K562 (cell line): ENCODE results near the gene ARID3A. TPM values are rescaled to one million over a fixed set of nuclear protein-coding genes. Genes with fewer than 3 reads are reported as not detected.

Source experiments
- CBFA2T2 ChIP-seq: fragments of 450-650 bp; conservative IDR thresholded peaks from 2 replicates; pipeline ENCODE4 v1.6.1; 2017; ENCODE audit warnings: mild to moderate bottlenecking
- POLR2A ChIP-seq: fragments of 450-650 bp; conservative IDR thresholded peaks from 2 replicates; pipeline ENCODE4 v1.6.1; 2016
- SMARCB1 ChIP-seq: IDR thresholded peaks from 2 replicates; pipeline ENCODE4 v1.6.1; 2011; ENCODE audit warnings: improper control_type of control experiment, low read depth; ENCODE audit not compliant: insufficient read length
- STAT5B ChIP-seq: fragments of 250-450 bp; sonication (Bioruptor Pico); IDR thresholded peaks from 2 replicates; pipeline ENCODE4 v1.8.0; 2021; ENCODE audit warnings: mild to moderate bottlenecking, inconsistent platforms
- SUPT5H ChIP-seq: fragments of 450-650 bp; IDR thresholded peaks from 2 replicates; pipeline ENCODE4 v1.6.1; 2016
- TCF7L2 ChIP-seq: fragments of 150-350 bp; IDR thresholded peaks from 2 replicates; pipeline ENCODE4 v1.6.1; 2016; ENCODE audit warnings: low read depth, mild to moderate bottlenecking, low read length, moderate library complexity
- ZNF586 ChIP-seq: fragments of 450-650 bp; formaldehyde crosslinking; conservative IDR thresholded peaks from 2 replicates; pipeline ENCODE4 v1.4.0; 2020; ENCODE audit warnings: mild to moderate bottlenecking, moderate library complexity
- polyA plus RNA-seq, 8 experiments: library from polyadenylated mRNA; depleted of rRNA in 4 of 8; stranded (reverse) in 5 of 8; unstranded in 3 of 8; fragments of >200 nt; fragmentation: Nextera tagmentation in 2 of 8; fragmentation: Illumina TruSeq in 1 of 8; extraction: Ambion mirVana in 2 of 8; extraction: Trizol in 1 of 8; gene quantifications; 2 replicates each; pipeline versions ENCODE4 v1.2.1 to v1.2.3, GENCODE V29; 2011 to 2014; ENCODE audit warnings: inconsistent platforms in 1 of 8, missing spikeins in 1 of 8
- total RNA-seq, 7 experiments: library from RNA; depleted of rRNA in 6 of 7; stranded (reverse); fragments of >200 nt in 6 of 7; fragmentation: Illumina TruSeq in 2 of 7; extraction: Trizol in 2 of 7; gene quantifications; 2 replicates each; pipeline versions ENCODE4 v1.2.1 to v1.2.3, GENCODE V29; 2011 to 2021; ENCODE audit warnings: low replicate concordance in 1 of 7
- TF ChIP-seq, protein P1 (sequence below), 2 experiments: fragments of 450-650 bp; conservative IDR thresholded peaks; 2 replicates each; pipeline ENCODE4 v1.6.1; 2017; ENCODE audit warnings: mild to moderate bottlenecking in 2 of 2, moderate library complexity in 2 of 2
- TF ChIP-seq, protein P2 (sequence below), 2 experiments: fragments of 200-800 bp in 1 of 2; sonication (Bioruptor generic) in 1 of 2; sonication (generic) in 1 of 2; formaldehyde crosslinking in 1 of 2; IDR thresholded peaks in 1 of 2; conservative IDR thresholded peaks in 1 of 2; 2 replicates each; pipeline versions ENCODE4 v1.5.0 to v1.6.1; 2016 to 2020; ENCODE audit warnings: missing compliant biosample characterization in 1 of 2, missing genetic modification characterization in 1 of 2, missing genetic modification reagents in 1 of 2
- TF ChIP-seq, protein P3 (sequence below): IDR thresholded peaks from 3 replicates; pipeline ENCODE4 v1.6.1; 2011; ENCODE audit warnings: borderline replicate concordance, mild to moderate bottlenecking, moderate library complexity; ENCODE audit not compliant: insufficient read length; ENCODE audit errors: extremely low read depth
- TF ChIP-seq, protein P4 (sequence below): fragments of 450-650 bp; IDR thresholded peaks from 2 replicates; pipeline ENCODE4 v1.6.1; 2014; ENCODE audit warnings: low read depth, mild to moderate bottlenecking, moderate library complexity, borderline replicate concordance
- TF ChIP-seq, protein P5 (sequence below): IDR thresholded peaks from 2 replicates; pipeline ENCODE4 v1.6.1; 2011; ENCODE audit warnings: borderline replicate concordance, low read depth, mild to moderate bottlenecking, moderate library complexity, low read length; ENCODE audit not compliant: insufficient read depth, poor library complexity, severe bottlenecking
- TF ChIP-seq, protein P6 (sequence below): fragments of 250-450 bp; sonication (Bioruptor Pico); IDR thresholded peaks from 2 replicates; pipeline ENCODE4 v1.8.0; 2022; ENCODE audit warnings: inconsistent platforms

The ARID3A gene
- total and polyA plus RNA-seq, 9 of the 15 experiments (the other 6 are each of a cell fraction or from before 2014, with no cell fraction given) = 1.4 to 118 (median 31.2) TPM

DNA sequence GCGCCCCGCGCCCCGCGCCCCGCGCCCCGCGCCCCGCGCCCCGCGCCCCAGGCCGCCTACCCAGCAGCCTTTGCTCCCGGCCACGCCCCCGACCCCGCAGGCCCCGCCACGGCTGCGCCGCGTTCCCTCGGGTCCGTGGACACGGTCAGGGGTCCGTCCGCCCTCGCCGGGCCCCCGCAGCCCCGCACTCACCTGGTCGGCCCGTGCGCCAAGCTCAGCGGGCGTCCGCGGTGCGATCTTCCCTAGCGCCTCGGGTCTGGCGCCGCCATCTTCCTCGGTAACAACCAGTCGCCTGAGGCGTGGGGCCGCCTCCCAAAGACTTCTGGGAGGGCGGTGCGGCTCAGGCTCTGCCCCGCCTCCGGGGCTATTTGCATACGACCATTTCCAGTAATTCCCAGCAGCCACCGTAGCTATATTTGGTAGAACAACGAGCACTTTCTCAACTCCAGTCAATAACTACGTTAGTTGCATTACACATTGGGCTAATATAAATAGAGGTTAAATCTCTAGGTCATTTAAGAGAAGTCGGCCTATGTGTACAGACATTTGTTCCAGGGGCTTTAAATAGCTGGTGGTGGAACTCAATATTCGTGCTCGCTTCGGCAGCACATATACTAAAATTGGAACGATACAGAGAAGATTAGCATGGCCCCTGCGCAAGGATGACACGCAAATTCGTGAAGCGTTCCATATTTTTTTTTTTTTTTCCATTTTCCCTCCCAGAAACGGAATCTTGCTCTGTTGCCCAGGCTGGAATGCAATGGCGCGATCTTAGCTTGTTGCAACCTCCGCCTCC, 32.7 kb upstream of the ARID3A start, which contains the start of the genes MED16 and RNU6-9 (continued):
- TF ChIP-seq, protein P1, sequence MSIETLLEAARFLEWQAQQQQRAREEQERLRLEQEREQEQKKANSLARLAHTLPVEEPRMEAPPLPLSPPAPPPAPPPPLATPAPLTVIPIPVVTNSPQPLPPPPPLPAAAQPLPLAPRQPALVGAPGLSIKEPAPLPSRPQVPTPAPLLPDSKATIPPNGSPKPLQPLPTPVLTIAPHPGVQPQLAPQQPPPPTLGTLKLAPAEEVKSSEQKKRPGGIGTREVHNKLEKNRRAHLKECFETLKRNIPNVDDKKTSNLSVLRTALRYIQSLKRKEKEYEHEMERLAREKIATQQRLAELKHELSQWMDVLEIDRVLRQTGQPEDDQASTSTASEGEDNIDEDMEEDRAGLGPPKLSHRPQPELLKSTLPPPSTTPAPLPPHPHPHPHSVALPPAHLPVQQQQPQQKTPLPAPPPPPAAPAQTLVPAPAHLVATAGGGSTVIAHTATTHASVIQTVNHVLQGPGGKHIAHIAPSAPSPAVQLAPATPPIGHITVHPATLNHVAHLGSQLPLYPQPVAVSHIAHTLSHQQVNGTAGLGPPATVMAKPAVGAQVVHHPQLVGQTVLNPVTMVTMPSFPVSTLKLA (conservative IDR thresholded peaks at IDR 0.05) = peak in 1 of 2 experiments; percentile 71; a peak in 2 of 4 replicates
- TF ChIP-seq POLR2A (peak; percentile 80), SMARCB1 (no peak), ZNF586 (CRISPR knock-in tag) (no peak), CBFA2T2 (no peak), STAT5B (CRISPR knock-in tag) (no peak), TCF7L2 (no peak), SUPT5H (peak; percentile 73)
- TF ChIP-seq, protein P2, sequence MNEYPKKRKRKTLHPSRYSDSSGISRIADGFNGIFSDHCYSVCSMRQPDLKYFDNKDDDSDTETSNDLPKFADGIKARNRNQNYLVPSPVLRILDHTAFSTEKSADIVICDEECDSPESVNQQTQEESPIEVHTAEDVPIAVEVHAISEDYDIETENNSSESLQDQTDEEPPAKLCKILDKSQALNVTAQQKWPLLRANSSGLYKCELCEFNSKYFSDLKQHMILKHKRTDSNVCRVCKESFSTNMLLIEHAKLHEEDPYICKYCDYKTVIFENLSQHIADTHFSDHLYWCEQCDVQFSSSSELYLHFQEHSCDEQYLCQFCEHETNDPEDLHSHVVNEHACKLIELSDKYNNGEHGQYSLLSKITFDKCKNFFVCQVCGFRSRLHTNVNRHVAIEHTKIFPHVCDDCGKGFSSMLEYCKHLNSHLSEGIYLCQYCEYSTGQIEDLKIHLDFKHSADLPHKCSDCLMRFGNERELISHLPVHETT (CRISPR knock-in tag; conservative IDR thresholded peaks at IDR 0.05 in 1 of 2, IDR thresholded peaks at IDR 0.05 in 1 of 2) = no peak; a peak in 1 of 4 replicates
- TF ChIP-seq, protein P3, sequence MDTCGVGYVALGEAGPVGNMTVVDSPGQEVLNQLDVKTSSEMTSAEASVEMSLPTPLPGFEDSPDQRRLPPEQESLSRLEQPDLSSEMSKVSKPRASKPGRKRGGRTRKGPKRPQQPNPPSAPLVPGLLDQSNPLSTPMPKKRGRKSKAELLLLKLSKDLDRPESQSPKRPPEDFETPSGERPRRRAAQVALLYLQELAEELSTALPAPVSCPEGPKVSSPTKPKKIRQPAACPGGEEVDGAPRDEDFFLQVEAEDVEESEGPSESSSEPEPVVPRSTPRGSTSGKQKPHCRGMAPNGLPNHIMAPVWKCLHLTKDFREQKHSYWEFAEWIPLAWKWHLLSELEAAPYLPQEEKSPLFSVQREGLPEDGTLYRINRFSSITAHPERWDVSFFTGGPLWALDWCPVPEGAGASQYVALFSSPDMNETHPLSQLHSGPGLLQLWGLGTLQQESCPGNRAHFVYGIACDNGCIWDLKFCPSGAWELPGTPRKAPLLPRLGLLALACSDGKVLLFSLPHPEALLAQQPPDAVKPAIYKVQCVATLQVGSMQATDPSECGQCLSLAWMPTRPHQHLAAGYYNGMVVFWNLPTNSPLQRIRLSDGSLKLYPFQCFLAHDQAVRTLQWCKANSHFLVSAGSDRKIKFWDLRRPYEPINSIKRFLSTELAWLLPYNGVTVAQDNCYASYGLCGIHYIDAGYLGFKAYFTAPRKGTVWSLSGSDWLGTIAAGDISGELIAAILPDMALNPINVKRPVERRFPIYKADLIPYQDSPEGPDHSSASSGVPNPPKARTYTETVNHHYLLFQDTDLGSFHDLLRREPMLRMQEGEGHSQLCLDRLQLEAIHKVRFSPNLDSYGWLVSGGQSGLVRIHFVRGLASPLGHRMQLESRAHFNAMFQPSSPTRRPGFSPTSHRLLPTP = no peak
- TF ChIP-seq, protein P4, sequence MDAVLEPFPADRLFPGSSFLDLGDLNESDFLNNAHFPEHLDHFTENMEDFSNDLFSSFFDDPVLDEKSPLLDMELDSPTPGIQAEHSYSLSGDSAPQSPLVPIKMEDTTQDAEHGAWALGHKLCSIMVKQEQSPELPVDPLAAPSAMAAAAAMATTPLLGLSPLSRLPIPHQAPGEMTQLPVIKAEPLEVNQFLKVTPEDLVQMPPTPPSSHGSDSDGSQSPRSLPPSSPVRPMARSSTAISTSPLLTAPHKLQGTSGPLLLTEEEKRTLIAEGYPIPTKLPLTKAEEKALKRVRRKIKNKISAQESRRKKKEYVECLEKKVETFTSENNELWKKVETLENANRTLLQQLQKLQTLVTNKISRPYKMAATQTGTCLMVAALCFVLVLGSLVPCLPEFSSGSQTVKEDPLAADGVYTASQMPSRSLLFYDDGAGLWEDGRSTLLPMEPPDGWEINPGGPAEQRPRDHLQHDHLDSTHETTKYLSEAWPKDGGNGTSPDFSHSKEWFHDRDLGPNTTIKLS = peak; percentile 54; the same call in 1 of the 2 replicates
- TF ChIP-seq, protein P5, sequence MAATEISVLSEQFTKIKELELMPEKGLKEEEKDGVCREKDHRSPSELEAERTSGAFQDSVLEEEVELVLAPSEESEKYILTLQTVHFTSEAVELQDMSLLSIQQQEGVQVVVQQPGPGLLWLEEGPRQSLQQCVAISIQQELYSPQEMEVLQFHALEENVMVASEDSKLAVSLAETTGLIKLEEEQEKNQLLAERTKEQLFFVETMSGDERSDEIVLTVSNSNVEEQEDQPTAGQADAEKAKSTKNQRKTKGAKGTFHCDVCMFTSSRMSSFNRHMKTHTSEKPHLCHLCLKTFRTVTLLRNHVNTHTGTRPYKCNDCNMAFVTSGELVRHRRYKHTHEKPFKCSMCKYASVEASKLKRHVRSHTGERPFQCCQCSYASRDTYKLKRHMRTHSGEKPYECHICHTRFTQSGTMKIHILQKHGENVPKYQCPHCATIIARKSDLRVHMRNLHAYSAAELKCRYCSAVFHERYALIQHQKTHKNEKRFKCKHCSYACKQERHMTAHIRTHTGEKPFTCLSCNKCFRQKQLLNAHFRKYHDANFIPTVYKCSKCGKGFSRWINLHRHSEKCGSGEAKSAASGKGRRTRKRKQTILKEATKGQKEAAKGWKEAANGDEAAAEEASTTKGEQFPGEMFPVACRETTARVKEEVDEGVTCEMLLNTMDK = no peak
- TF ChIP-seq, protein P6, sequence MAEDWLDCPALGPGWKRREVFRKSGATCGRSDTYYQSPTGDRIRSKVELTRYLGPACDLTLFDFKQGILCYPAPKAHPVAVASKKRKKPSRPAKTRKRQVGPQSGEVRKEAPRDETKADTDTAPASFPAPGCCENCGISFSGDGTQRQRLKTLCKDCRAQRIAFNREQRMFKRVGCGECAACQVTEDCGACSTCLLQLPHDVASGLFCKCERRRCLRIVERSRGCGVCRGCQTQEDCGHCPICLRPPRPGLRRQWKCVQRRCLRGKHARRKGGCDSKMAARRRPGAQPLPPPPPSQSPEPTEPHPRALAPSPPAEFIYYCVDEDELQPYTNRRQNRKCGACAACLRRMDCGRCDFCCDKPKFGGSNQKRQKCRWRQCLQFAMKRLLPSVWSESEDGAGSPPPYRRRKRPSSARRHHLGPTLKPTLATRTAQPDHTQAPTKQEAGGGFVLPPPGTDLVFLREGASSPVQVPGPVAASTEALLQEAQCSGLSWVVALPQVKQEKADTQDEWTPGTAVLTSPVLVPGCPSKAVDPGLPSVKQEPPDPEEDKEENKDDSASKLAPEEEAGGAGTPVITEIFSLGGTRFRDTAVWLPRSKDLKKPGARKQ = peak; percentile 86; the same call in 1 of the 2 replicates
